SIG-M5 treated with dmso at 0.1 percent for 504 hours (cell line): Measurements from ENCODE around the gene LAMC1.

Experiments
- DNase-seq: peaks from one replicate; lab custom pipeline; 2025; ENCODE audit not compliant: unreplicated experiment; lab: John Stamatoyannopoulos, UW

LAMC1 gene

GRCh38 chr1:183180634-183181056 lies 157.4 kb downstream of the LAMC1 start:
- no peak for DNase-seq

GRCh38 chr1:183185941-183186490 lies 162.8 kb downstream of the LAMC1 start, which contains the start of gene LAMC2:
Gene LAMC2, plus strand, starts transcription at chr1:183186264. Its CDS starts 89 bp downstream, at chr1:183186353.
- peak; percentile 32 for DNase-seq

DNA sequence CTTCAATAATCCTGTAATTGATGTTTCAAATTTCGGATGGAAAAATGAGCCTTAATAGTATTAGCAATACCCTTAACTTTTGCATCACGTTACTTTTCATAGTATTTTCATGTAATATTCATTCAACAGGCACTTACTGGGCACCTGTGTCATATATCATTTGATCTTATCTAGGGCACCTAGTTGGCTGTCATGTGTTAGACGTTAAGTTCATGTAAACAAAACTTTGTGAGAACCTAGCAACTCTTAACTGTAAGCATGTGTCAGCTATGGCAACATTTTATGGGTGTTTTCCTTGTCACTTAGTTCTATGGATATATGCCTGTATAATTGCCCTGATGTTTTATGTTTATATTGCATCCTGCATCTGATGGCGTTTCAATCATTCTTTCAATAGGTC lies 163.6 kb downstream of the LAMC1 start:
- DNase-seq, result no peak

DNA sequence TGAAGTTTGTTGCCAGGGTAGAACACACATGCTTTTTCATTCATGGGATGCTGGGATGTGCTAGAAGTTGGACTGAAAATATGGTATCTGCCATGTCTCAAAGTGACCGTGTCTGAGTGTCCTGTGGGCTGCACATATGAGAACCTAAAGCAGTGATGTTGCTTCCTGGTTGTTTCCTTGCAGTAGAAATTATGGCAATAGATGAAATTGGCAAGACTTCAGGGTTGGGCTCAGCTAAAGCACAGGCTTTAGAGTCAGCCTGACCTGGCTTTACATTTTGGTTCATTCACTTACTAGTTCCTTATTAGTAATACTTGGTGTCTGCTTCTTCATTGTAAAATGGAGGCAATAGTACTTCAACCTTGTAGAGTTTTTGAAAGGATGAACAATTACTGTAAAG lies 165.0 kb downstream of the LAMC1 start:
- no peak for DNase-seq

DNA sequence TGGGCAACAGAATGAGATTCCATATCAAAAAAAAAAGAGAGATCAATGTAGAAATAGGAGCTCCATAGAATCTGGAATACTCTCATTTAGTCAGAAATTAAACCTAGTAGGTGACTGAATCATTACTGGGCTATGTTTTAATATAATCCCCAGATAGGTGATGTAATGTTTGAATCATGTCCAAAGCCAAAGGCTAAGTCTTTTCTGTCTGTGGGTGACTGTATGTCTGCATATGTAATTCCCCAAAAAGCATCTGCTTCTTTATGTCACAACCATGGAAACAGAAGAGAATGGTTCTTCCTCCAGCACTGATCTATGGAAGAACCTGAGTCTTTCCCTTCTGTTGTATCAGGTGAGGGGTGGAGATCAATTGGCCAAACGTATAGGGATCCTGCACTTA lies 168.6 kb downstream of the LAMC1 start:
- no peak for DNase-seq

- no peak for DNase-seq
Observed at GRCh38 chr1:183193963-183194525, 170.8 kb downstream of the LAMC1 start.

- no peak for DNase-seq
Observed at GRCh38 chr1:183194527-183195141, 171.4 kb downstream of the LAMC1 start.

DNA sequence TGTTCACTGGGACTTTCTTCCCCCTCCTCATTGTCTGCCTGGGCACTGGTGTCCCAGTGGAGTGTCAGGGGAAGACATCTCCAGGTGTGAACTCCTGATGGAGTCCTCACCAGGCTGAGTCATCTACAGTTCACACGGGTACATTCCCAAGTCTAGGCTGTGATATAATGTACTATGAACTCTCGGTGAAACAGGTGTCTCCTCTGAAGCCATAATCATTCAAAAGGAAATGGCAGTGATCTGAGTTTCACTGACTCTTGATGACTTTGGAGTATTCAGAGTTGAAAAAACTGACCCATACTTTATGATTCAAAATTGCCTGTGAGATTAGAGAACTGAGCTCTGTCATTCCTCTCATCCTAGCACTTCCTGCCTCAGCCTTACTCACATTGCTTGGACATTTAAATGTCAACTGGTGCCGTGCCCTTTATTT lies 171.9 kb downstream of the LAMC1 start:
- no peak for DNase-seq
